ENCODE measurements around the gene SH3TC2.

- no peak for TF ChIP-seq CTCF (IDR thresholded peaks at IDR 0.05 in 4 of 5, conservative IDR thresholded peaks at IDR 0.05 in 1 of 5)
- TF ChIP-seq POLR2A (IDR thresholded peaks at IDR 0.05), result no peak
Measured at GRCh38 chr5:149100331-149100730, 37.5 kb upstream of the SH3TC2 start.
